ENCODE measurements around the gene ITGA6. TPM values are rescaled to one million over a fixed set of nuclear protein-coding genes. Genes with fewer than 3 reads are reported as not detected.

Gene ITGA6
- total and polyA plus RNA-seq, 8 donors = 14.7 to 92.7 (median 54.8) TPM

DNA sequence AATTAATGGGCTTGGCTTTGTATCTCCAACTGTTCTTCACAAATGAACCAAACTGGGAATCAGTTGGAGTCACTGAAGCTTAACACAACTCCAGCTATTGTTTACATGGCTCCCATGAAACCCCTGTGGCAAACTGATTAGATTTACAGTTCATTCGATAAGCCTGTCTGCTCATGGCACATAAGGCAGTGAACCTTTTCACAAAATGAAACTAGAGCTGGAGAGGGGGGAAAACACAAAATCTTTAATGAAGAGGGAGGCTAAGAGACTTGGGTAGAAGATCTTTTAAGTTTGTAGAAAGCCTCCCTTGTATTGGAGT, 11.6 kb upstream of the ITGA6 start:
- H3K4me3 ChIP-seq = no peak overlapping the region
- H3K36me3 ChIP-seq = no peaks in the 10 kb centered on the region
- DNase-seq (no peak), FAIRE-seq (no peak), ATAC-seq (peak in 2 of 4 donors; percentile 49 to 71)
- TF ChIP-seq, protein P1, sequence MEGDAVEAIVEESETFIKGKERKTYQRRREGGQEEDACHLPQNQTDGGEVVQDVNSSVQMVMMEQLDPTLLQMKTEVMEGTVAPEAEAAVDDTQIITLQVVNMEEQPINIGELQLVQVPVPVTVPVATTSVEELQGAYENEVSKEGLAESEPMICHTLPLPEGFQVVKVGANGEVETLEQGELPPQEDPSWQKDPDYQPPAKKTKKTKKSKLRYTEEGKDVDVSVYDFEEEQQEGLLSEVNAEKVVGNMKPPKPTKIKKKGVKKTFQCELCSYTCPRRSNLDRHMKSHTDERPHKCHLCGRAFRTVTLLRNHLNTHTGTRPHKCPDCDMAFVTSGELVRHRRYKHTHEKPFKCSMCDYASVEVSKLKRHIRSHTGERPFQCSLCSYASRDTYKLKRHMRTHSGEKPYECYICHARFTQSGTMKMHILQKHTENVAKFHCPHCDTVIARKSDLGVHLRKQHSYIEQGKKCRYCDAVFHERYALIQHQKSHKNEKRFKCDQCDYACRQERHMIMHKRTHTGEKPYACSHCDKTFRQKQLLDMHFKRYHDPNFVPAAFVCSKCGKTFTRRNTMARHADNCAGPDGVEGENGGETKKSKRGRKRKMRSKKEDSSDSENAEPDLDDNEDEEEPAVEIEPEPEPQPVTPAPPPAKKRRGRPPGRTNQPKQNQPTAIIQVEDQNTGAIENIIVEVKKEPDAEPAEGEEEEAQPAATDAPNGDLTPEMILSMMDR (IDR thresholded peaks at IDR 0.05) = no peak
- H3K9me3 ChIP-seq = no peaks in the 10 kb centered on the region
- WGBS, 2 donors = 29 to 33% methylated on average over 1 of the region's 1 CpG
- intact Hi-C loops (cut with DNase I) = no loop called here
- H3K27me3 ChIP-seq = no peaks in the 10 kb centered on the region
- no peak overlapping the region for H3K27ac ChIP-seq
- H3K4me1 ChIP-seq = no peaks in the 10 kb centered on the region

DNA sequence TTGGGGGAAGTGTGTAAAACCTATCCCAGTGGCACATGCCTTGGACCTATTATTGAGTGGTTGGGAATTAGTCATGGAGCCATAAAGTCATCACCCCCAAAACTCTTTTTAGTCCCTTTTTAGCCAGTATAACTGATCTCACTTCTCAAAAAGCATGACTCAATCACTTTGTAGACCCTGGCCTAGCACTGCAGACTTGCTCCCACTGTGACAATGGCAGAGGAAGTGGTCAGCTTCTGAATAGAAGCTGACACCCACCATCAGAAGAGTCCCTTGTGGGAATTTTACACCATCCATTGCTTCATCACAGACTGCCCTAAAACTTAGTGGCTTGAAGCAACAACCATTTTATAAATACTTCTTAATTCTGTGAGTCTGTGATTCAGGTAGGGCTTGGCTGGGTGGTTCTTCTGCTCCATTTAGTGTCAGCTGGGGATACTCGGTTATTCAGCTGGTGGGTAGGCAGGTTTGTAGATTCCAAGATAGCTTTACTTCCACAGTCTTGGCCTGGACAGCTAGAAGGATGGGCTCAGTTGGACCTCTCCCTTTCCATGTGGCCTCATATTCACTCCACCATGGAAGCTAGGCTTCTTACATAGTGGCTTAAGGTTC, 10.8 kb upstream of the ITGA6 start:
- no peak for DNase-seq
- intact Hi-C loops (cut with DNase I) = no loop called here
- no peaks in the 10 kb centered on the region for H3K27me3 ChIP-seq
- H3K4me1 ChIP-seq = no peaks in the 10 kb centered on the region
- H3K36me3 ChIP-seq = no peaks in the 10 kb centered on the region
- no peak overlapping the region for H3K27ac ChIP-seq
- H3K4me3 ChIP-seq = no peak overlapping the region
- H3K9me3 ChIP-seq = no peaks in the 10 kb centered on the region
- ATAC-seq = no peak
- TF ChIP-seq, protein P1 (IDR thresholded peaks at IDR 0.05) = no peak
- FAIRE-seq = no peak
- WGBS, 2 donors = 96 to 100% methylated on average over 1 of the region's 1 CpG

DNA sequence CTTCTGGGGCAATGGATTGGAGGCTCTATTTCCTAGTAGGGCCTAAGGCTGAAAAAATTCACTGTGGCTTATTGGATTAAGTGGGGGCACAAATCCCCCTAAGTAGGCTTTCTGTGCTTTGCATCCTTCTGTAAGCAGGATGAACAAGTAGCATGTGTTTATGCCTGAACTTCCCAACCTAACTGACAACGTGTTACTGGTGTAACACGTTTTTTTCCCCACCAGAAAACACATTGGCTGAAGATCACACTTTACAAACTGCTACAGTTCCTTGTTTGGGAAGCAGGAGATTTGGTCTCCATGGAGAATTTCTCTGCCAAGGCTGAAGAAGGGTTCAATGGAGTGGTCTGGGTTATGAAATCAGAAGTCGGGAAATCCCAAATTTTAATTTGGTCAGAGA, 7.2 kb upstream of the ITGA6 start:
- no peaks in the 10 kb centered on the region for H3K36me3 ChIP-seq
- no peaks in the 10 kb centered on the region for H3K4me1 ChIP-seq
- no peak for DNase-seq
- no peaks in the 10 kb centered on the region for H3K27me3 ChIP-seq
- TF ChIP-seq, protein P1 (IDR thresholded peaks at IDR 0.05) = no peak
- no peak for ATAC-seq
- FAIRE-seq = no peak
- H3K4me3 ChIP-seq = no peak overlapping the region
- no peaks in the 10 kb centered on the region for H3K9me3 ChIP-seq
- H3K27ac ChIP-seq = no peak overlapping the region
- intact Hi-C loops (cut with DNase I) = no loop called here
- WGBS, 2 donors = 57 to 63% methylated on average over 3 of the region's 3 CpGs

DNA sequence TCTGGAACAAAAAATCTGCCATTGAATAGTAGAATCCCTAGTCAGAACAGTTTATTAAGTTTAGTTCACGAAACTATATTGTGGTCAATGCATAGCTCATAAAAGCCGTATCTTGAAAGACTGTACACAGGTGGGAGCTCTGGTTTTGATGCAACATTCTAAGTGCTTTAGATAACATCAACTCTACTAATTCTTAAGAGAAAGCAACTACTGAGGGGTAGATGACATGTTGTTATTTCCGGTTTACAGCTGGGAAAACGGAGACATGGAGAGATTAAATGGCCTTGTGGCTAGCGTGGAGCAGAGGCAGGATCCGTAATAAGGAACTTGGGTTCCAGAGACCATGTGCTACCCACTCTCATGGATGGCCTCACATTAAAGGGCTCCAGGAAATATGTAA, 4.2 kb upstream of the ITGA6 start:
- FAIRE-seq (no peak), DNase-seq (no peak), ATAC-seq (no peak)
- no peaks in the 10 kb centered on the region for H3K27me3 ChIP-seq
- H3K27ac ChIP-seq = no peak overlapping the region
- TF ChIP-seq, protein P1 (IDR thresholded peaks at IDR 0.05) = no peak
- no peaks in the 10 kb centered on the region for H3K36me3 ChIP-seq
- intact Hi-C loops (cut with DNase I) = no loop called here
- H3K4me3 ChIP-seq = no peak overlapping the region
- no peaks in the 10 kb centered on the region for H3K4me1 ChIP-seq
- no peaks in the 10 kb centered on the region for H3K9me3 ChIP-seq
- WGBS, 2 donors = 86 to 90% methylated on average over 6 of the region's 6 CpGs

DNA sequence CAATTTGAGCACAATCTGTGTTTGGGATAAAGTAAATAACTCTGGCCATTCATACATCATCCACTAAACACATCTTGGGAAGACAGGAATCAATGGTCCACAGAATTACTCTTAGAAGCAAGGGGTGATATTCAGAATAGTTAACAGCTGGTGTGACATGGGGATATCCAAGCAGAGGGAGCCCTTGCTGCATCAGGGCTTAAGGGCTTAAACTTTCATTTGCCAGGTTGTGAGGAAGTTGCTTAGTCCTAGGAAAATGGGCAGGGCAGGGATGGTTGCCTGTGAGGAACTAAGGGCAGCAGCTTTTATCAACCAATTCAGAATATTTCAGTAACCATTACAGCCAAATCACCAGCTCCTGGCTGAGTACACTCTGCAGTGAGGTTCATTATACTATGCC, 2.0 kb upstream of the ITGA6 start:
- intact Hi-C loops (cut with DNase I) = no loop called here
- ATAC-seq = no peak
- no peak for DNase-seq

More for the DNA sequence above, 2.0 kb upstream of the ITGA6 start:
- Histone ChIP-seq H3K27me3 (no peaks in the 10 kb centered on the region), H3K36me3 (no peaks in the 10 kb centered on the region), H3K4me3 (no peak overlapping the region), H3K27ac (no peak overlapping the region), H3K9me3 (no peaks in the 10 kb centered on the region), H3K4me1 (peaks cover 0 to 7% (median 0%) of the 10 kb centered on the region in 3 donors)
- TF ChIP-seq, protein P1 (IDR thresholded peaks at IDR 0.05) = no peak
- FAIRE-seq = no peak
